ENCODE measurements around the gene TMEM100.

TMEM100 gene

DNA sequence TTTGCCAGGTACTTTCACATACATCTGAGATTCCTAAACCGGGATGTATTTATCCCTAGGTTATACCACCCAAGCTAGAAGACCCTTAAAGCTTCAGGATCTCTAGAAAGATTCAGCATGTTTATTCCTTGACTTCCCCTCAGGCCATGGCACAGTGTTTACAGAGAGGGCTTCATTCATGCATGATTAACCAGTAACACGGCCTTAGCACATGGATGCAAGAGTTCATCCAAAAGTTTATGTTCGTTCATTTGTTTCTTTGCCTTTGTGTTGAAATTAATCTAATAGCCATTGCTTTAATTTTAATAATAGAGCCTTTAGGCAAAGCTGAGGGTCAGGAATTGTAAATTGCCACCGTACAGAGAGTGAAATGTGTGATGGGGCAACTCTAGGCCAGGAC, 41.9 kb upstream of the TMEM100 start:
- TF ChIP-seq EZH2phosphoT487 (IDR thresholded peaks at IDR 0.05; ENCODE audit: borderline replicate concordance): no peak
- TF ChIP-seq, protein P1, sequence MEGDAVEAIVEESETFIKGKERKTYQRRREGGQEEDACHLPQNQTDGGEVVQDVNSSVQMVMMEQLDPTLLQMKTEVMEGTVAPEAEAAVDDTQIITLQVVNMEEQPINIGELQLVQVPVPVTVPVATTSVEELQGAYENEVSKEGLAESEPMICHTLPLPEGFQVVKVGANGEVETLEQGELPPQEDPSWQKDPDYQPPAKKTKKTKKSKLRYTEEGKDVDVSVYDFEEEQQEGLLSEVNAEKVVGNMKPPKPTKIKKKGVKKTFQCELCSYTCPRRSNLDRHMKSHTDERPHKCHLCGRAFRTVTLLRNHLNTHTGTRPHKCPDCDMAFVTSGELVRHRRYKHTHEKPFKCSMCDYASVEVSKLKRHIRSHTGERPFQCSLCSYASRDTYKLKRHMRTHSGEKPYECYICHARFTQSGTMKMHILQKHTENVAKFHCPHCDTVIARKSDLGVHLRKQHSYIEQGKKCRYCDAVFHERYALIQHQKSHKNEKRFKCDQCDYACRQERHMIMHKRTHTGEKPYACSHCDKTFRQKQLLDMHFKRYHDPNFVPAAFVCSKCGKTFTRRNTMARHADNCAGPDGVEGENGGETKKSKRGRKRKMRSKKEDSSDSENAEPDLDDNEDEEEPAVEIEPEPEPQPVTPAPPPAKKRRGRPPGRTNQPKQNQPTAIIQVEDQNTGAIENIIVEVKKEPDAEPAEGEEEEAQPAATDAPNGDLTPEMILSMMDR (conservative IDR thresholded peaks at IDR 0.05; ENCODE audit: low read length): no peak
- Histone ChIP-seq H3K9me3 (ENCODE audit: insufficient read depth, low read depth, low read length) (no peaks in the 10 kb centered on the region), H3K9me2 (replicated peaks; ENCODE audit: low read depth, low read length) (no peaks in the 10 kb centered on the region), H3K4me1 (ENCODE audit: insufficient read depth, low read length, poor library complexity, severe bottlenecking) (no peaks in the 10 kb centered on the region), H3K4me2 (ENCODE audit: low read depth, low read length, poor library complexity, severe bottlenecking) (no peak overlapping the region), H2AFZ (ENCODE audit: low read length) (no peak overlapping the region), H3K36me3 (ENCODE audit: insufficient read depth, low read length) (peaks cover 13% of the 10 kb centered on the region; the same call in 1 of the 2 replicates), H3K27me3 (ENCODE audit: insufficient read depth, low read length, poor library complexity, severe bottlenecking) (no peaks in the 10 kb centered on the region), H3K9ac (ENCODE audit: low read depth, low read length, poor library complexity, severe bottlenecking) (no peak overlapping the region), H3K4me3 (ENCODE audit: low read length, poor library complexity, severe bottlenecking) (no peak overlapping the region), H3F3A (ENCODE audit: low read depth) (no peaks in the 10 kb centered on the region), H4K20me1 (ENCODE audit: insufficient read depth, low read length, poor library complexity, severe bottlenecking) (no peaks in the 10 kb centered on the region), H3K79me2 (ENCODE audit: insufficient read depth, low read length) (0 out of 2 replicates have a peak, but pooled peaks cover 4% of the 10 kb centered on the region)

DNA sequence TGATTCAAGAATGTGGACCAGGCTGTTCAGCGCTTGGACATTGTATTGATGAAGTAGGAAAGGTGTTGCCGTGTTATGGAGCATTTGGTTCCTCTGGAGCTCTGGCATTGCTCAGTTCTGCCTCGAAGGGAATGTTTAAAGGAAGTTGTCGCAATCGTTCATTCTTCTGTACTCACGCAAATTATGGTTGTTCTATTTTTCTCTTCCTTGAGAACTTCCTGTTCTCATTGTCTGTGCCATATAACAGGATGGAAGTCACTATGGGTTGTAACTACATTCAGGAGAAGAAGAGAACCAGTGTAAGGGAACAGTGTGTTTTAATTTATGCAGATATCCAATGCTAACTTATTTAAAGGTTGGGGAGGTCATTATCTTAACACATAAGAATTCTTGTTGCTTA, 41.2 kb upstream of the TMEM100 start:
- TF ChIP-seq EZH2phosphoT487 (IDR thresholded peaks at IDR 0.05; ENCODE audit: borderline replicate concordance): no peak
- TF ChIP-seq, protein P1 (conservative IDR thresholded peaks at IDR 0.05; ENCODE audit: low read length): no peak
- Histone ChIP-seq H3K9me3 (ENCODE audit: insufficient read depth, low read depth, low read length) (no peaks in the 10 kb centered on the region), H3K36me3 (ENCODE audit: insufficient read depth, low read length) (peaks cover 6% of the 10 kb centered on the region; the same call in 1 of the 2 replicates), H3K4me1 (ENCODE audit: insufficient read depth, low read length, poor library complexity, severe bottlenecking) (no peaks in the 10 kb centered on the region), H3K9me2 (replicated peaks; ENCODE audit: low read depth, low read length) (no peaks in the 10 kb centered on the region), H2AFZ (ENCODE audit: low read length) (no peak overlapping the region), H3K9ac (ENCODE audit: low read depth, low read length, poor library complexity, severe bottlenecking) (no peak overlapping the region), H3K4me2 (ENCODE audit: low read depth, low read length, poor library complexity, severe bottlenecking) (no peak overlapping the region), H3K4me3 (ENCODE audit: low read length, poor library complexity, severe bottlenecking) (no peak overlapping the region), H3K79me2 (ENCODE audit: insufficient read depth, low read length) (0 out of 2 replicates have a peak, but pooled peaks cover 4% of the 10 kb centered on the region), H3K27me3 (ENCODE audit: insufficient read depth, low read length, poor library complexity, severe bottlenecking) (no peaks in the 10 kb centered on the region), H4K20me1 (ENCODE audit: insufficient read depth, low read length, poor library complexity, severe bottlenecking) (no peaks in the 10 kb centered on the region), H3F3A (ENCODE audit: low read depth) (no peaks in the 10 kb centered on the region)

DNA sequence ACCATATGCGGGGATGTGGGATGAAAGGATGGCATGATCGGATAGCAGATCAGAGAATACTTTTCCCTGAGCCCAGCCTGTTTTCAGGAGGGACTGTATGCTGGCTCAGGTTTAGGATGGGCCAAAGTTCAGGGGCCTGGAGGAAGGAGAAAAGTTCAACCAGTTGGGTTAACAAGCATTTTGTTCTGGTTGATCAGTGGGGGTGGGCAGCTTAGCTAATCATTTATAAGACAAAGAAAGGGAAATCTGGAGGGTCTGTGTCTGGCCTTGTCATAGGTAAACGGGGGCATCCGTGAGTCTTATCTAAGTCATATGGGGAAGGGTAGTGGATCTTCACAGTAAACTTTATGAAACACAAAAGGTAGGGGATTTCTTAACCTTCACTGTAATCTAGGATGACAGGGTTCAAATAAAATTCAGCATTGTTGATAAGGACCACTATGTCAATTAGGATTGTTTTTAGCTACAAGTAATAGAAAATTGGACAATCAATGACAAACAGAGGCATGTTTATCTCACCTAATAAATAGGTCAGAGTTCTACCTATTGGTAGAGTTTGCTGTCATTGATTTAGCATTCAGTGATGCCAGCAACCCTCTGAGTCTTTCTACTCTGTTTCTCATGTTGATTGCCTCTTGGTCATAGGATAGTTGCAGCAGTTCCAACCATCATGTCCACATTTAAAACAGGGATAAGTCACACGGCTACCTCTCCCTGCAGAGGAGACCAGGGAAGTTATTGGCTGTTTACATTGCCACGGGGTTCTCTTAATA, 39.6 kb upstream of the TMEM100 start:
- H4K20me1 ChIP-seq (ENCODE audit: insufficient read depth, low read length, poor library complexity, severe bottlenecking): no peaks in the 10 kb centered on the region
- no peak overlapping the region for H3K4me3 ChIP-seq (ENCODE audit: low read length, poor library complexity, severe bottlenecking)
- H3K4me1 ChIP-seq (ENCODE audit: insufficient read depth, low read length, poor library complexity, severe bottlenecking): no peaks in the 10 kb centered on the region
- H2AFZ ChIP-seq (ENCODE audit: low read length): no peak overlapping the region
- H3K9ac ChIP-seq (ENCODE audit: low read depth, low read length, poor library complexity, severe bottlenecking): no peak overlapping the region
- H3K36me3 ChIP-seq (ENCODE audit: insufficient read depth, low read length): no peaks in the 10 kb centered on the region
- TF ChIP-seq, protein P1 (conservative IDR thresholded peaks at IDR 0.05; ENCODE audit: low read length): no peak
- TF ChIP-seq EZH2phosphoT487 (IDR thresholded peaks at IDR 0.05; ENCODE audit: borderline replicate concordance): no peak
- no peaks in the 10 kb centered on the region for H3K9me3 ChIP-seq (ENCODE audit: insufficient read depth, low read depth, low read length)
- no peaks in the 10 kb centered on the region for H3K27me3 ChIP-seq (ENCODE audit: insufficient read depth, low read length, poor library complexity, severe bottlenecking)
- H3K4me2 ChIP-seq (ENCODE audit: low read depth, low read length, poor library complexity, severe bottlenecking): no peak overlapping the region
- no peaks in the 10 kb centered on the region for H3K9me2 ChIP-seq (replicated peaks; ENCODE audit: low read depth, low read length)
- no peaks in the 10 kb centered on the region for H3F3A ChIP-seq (ENCODE audit: low read depth)
- 0 out of 2 replicates have a peak, but pooled peaks cover 4% of the 10 kb centered on the region for H3K79me2 ChIP-seq (ENCODE audit: insufficient read depth, low read length)

All from Loucy (cell line).